ENCODE data around the gene ZNF749. TPM values are rescaled to one million over a fixed set of nuclear protein-coding genes. Genes with fewer than 3 reads are reported as not detected.

ZNF749 gene
- total and polyA plus RNA-seq, 2 of the 4 experiments (the other 2 are of a cell fraction), result 7.9 to 9.9 TPM

- Histone ChIP-seq H2AFZ (replicated peaks; ENCODE audit: low read length, poor library complexity) (no peak overlapping the region), H3K4me3 (ENCODE audit: insufficient read depth, low read depth, low read length) (no peak overlapping the region), H4K8ac (ENCODE audit: low read depth in 2 of 2, low read length in 2 of 2) (0 out of 4 replicates have a peak overlapping the region, but pooled peaks of 1 of the 2 experiments have one; percentile 13), H3K23ac (ENCODE audit: low read depth, low read length) (no peak overlapping the region), H2BK120ac (ENCODE audit: low read depth, low read length) (no peak overlapping the region), H3K79me1 (ENCODE audit: low read depth in 1 of 2, low read length in 2 of 2) (peaks cover 22 to 62% of the 10 kb centered on the region in 2 experiments), H3K56ac (ENCODE audit: extremely low read depth, insufficient read depth, low read length) (no peak overlapping the region), H3K27me3 (ENCODE audit: control insufficient read depth, insufficient read depth, low read length) (no peaks in the 10 kb centered on the region), H2BK15ac (ENCODE audit: low read depth, low read length) (no peak overlapping the region), H3K27ac (ENCODE audit: insufficient read depth, low read length) (no peak overlapping the region), H3K9me1 (ENCODE audit: insufficient read depth, low read length) (0 out of 2 replicates have a peak, but pooled peaks cover 7% of the 10 kb centered on the region), H3K9ac (ENCODE audit: low read depth, low read length) (no peak overlapping the region), H3K4ac (ENCODE audit: low read depth, low read length) (no peak overlapping the region), H3K9me3 (ENCODE audit: control insufficient read depth, insufficient read depth, low read length) (peaks cover 3% of the 10 kb centered on the region; the same call in 1 of the 2 replicates), H4K91ac (ENCODE audit: insufficient read depth, low read depth, low read length) (no peak overlapping the region), H2BK20ac (ENCODE audit: low read depth, low read length) (no peak overlapping the region), H3K36me3 (ENCODE audit: control insufficient read depth, insufficient read depth, low read length) (peaks cover 9% of the 10 kb centered on the region), H2BK5ac (ENCODE audit: low read depth, low read length, poor library complexity, severe bottlenecking) (no peak overlapping the region), H3K4me1 (ENCODE audit: control insufficient read depth, insufficient read depth, low read length) (peaks cover 2% of the 10 kb centered on the region; the same call in 1 of the 2 replicates), H3K18ac (ENCODE audit: low read depth, low read length) (no peak overlapping the region), H2AK5ac (ENCODE audit: low read depth, low read length) (no peak overlapping the region), H2AK9ac (replicated peaks; ENCODE audit: low read depth, low read length, poor library complexity) (no peak overlapping the region), H4K5ac (ENCODE audit: low read depth, low read length) (no peak overlapping the region), H3K14ac (replicated peaks; ENCODE audit: low read depth, low read length) (no peak overlapping the region), H3K4me2 (ENCODE audit: low read depth, low read length) (no peak overlapping the region), H4K20me1 (ENCODE audit: insufficient read depth, low read length) (no peaks in the 10 kb centered on the region; the same call in 1 of the 2 replicates)
- TF ChIP-seq RAD21 (IDR thresholded peaks at IDR 0.05; ENCODE audit: low read length) (no peak), RCOR1 (IDR thresholded peaks at IDR 0.05; ENCODE audit: insufficient replicate concordance, low read length) (no peak), MXI1 (IDR thresholded peaks at IDR 0.05; ENCODE audit: borderline replicate concordance, low read depth, low read length) (no peak), ELK1 (IDR thresholded peaks at IDR 0.05; ENCODE audit: borderline replicate concordance, low read depth, low read length) (no peak), USF2 (IDR thresholded peaks at IDR 0.05; ENCODE audit: low read depth, low read length) (no peak), CEBPB (IDR thresholded peaks at IDR 0.05; ENCODE audit: low read depth, low read length) (no peak), BHLHE40 (IDR thresholded peaks at IDR 0.05; ENCODE audit: low read depth, low read length) (no peak), MAZ (IDR thresholded peaks at IDR 0.05; ENCODE audit: borderline replicate concordance, low read depth, low read length) (no peak), CTCF (conservative IDR thresholded peaks at IDR 0.05; ENCODE audit: low read depth, low read length) (no peak), FOS (IDR thresholded peaks at IDR 0.05; ENCODE audit: low read depth, low read length) (no peak), NFE2L2 (IDR thresholded peaks at IDR 0.05; ENCODE audit: low read depth, low read length) (no peak), RFX5 (IDR thresholded peaks at IDR 0.05; ENCODE audit: low read depth, low read length) (no peak), SMC3 (IDR thresholded peaks at IDR 0.05; ENCODE audit: low read depth, low read length) (no peak), CHD1 (IDR thresholded peaks at IDR 0.05; ENCODE audit: low read depth, low read length) (no peak), MAFK (IDR thresholded peaks at IDR 0.05; ENCODE audit: low read depth, low read length) (no peak), POLR2A (IDR thresholded peaks at IDR 0.05; ENCODE audit: low read depth, low read length) (no peak)
- ChIA-PET POLR2A (ENCODE audit: unreplicated experiment) (no interaction called here), CTCF (interaction anchor here (0.5 kb wide), 1 partner anchor 21 kb away, joined by 3 read pairs; no protein-coding TSS in a partner anchor)
- intact Hi-C loops (cut with micrococcal nuclease) (no loop called here), dilution Hi-C loops (cut with HindIII; ENCODE audit: low sequenced_read_pairs, unreplicated experiment) (no loop called here), in situ Hi-C loops (cut with MboI; ENCODE audit: low sequenced_read_pairs) (no loop called here)
- no TSS peak for BruUV-seq (replicated peaks)
- ATAC-seq (ENCODE audit: low read depth) (no peak), DNase-seq (peak; percentile 18)
- WGBS, 2 experiments (ENCODE audit: extremely low coverage in 2 of 2, insufficient read length in 1 of 2), result 49% methylated on average over 2 of the region's 4 CpGs; no CpG with 5 or more reads in 1 of the 2 experiments
These were observed 2.8 kb downstream of the ZNF749 start for GRCh38 chr19:57437931-57438330.

All from IMR-90 (cell line).